Non-pigmented ciliary epithelial cell (primary cell): ENCODE measurements around the gene FCER1G.
A peak's percentile ranks its signal among the peaks of the same experiment; 100 is the strongest.
"Not testable (repeated sequence)": the region's sequence is repeated elsewhere in the genome, so short reads cannot be mapped to it uniquely, and the experiment has no call there.

Experiments used
- DNase-seq: peaks from one replicate; pipeline ENCODE4 v3.0.0-alpha.2; 2010; ENCODE audit warnings: low read depth

The FCER1G gene

DNA sequence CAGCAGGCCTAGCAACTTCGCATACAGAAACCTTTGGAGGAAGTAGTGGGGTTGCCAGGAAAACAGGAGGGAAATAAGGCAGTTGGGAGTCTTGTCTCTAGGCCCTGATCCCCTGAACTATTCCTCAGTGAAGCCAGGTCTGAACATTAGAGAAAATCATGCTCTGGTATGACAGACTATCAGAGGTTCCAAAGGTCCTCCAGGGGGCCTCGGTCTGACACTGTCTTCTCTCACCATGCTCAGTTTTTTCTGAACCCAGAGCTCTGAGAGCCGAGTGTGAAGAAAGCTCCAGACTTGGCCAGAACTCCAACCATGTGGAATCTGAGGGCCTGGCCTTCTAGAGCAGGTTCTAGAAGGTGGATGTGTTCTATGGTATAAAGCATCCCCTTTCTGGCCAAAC, 14.8 kb downstream of the FCER1G start:
- no peak for DNase-seq

DNA sequence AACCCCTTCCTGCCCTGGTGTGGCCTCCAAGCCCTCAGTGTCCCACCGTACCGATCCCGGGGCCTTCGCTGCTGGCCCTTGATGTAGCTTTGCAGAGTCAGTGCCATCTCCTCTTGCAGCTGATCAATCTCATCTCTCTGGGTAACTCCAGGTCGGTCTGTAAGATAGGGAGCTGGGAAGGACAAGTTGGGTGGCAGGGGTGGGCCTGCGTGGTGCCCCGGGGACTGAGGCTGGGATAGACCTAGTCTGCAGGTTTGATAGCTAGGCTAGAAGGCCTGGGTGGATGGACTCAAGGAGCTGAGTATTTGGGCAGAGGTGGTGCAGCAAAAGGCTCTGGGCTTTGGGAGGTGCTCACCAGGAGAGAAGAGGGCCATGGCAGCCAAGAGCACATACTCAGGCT, 15.7 kb downstream of the FCER1G start:
- no peak for DNase-seq

DNA sequence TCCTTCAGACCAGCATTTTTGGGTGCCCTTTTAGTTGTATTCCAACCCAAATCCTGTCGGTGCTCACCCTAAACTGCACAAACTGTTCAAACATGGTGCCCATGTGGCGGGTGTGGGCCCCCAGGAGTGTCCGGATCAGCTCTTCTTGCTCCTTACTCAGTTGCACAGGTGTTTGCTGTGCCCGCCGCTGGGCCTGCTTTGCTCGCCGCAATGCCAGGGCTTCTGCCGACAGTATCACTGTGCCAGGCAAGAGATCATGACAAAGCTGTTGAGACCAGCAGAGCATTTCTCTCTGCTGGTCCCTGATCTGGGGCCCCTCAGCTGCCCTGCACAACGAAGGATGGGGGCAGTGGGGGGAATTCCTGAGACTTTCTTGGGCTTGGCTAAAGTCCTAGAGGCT, 18.0 kb downstream of the FCER1G start:
- DNase-seq = no peak

DNA sequence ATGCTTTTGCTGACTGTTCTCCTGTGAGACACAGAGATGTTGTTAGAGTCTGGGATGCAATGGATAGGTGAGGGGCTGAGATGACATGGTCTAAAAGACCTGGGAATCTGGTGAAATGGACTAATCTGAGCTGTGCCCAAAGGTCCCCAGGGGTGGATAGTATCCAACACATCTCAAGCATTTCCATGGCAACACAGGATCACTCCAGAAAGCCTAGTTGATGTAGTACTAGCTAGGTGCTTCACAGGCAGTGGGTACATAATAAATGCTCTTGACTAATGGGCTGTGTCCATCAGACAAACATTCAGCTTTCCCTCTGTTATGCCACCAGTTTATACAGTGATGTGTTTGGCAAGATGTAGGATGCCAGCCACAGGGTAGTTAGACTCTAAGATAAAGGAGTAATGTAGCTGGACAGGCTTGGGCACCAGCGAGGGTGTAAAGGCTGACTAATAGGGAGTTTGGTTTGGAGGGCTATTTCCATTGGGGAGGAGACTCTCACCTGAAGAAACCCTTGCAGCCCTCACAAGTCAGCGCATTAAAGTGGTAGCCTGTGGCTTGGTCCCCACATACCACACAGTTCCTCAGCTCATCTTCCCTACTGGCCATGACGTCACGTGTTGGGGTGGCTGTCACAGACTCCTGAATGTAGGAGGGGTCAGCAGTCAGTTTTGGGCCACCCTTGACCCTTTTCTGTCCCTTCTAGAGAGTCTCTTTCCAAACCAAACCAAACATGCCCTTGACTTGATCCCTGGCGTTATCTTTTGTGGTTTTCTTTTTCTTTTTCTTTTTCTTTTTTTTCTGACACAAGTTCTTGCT, 21.1 kb downstream of the FCER1G start:
- no peak for DNase-seq

DNA sequence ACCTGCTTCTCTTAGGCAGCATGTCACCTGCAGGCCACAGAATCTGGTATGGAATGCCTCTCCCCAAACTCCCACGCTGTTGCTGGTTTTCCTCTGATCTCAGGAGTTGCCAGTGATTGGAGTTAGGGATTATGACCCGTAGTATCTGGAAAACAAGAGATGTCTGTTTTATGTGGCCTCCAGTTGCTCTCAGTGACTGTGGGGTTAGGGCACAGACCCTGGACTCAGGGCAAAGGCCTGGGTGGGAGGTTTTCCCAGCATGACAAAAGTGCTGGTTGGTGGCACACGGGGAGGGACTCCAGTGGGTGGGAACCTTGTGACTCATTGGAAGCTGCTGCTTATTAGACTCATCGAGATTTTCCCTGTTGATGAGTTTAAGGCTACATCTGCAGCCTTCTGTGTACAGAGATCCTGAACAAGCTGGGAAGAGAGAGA, 23.0 kb downstream of the FCER1G start, which contains the start of gene NR1I3:
Gene NR1I3, minus strand, starts transcription at position 165 of the 435 bp plus-strand sequence. CDS start 1,638 bp downstream, outside the sequence.
- DNase-seq = no peak

DNA sequence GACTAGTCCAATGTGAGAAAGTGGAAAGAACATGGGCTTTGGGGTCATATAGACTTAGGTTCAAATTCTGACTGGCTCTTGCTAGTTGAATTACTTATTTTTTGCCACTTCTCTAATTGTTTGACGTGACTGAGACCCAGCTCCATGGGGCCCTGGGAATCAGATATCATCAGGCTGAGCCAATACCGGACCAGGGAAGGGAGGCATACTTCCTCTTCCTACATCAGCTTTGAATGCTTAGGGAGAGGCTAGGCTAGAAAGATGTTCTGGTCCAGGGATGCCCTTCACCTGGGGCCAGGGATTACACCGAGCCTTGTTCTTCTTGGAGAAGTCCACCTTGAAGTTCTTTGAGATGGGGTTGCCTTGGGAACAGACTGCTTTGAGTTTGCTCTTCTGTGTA, 26.6 kb downstream of the FCER1G start:
- DNase-seq = no peak

DNA sequence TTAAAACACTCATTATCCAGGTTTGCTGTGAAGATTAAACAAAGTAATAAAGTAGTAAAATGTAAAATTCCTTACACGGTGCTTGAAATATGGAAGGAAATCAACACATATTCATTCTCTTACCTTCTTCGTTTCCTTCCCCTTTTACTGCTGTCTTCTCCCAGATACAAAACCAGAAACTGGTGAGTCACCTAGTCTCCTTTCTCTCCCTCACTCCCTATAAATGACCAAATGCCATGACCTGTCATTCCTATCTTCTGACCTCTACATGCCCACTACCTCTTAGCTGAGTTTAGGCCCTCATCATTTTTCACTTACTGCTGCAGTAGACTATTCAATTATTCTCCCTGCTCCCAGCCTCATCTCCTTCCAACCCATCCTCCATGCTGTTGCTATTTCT, 27.2 kb downstream of the FCER1G start:
- no peak for DNase-seq

DNA sequence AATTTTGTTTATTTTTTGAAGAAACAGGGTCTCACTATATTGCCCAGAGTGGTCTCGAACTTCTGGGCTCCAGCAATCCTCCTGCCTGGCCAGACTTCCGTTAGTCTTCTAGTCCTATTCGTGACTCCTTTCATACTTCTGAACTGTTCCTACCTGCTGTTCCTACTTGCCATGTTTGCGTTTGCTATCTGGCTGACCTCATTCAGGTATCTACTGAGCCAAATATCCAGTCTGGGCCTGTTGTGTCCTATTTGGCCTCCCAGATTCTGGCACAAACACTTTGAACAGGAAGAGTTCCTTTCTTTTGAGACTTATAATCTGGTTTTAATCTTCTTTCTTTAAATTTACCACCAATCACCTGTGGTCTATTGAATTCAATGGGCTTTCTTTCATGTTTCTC, 29.8 kb downstream of the FCER1G start:
- DNase-seq = no peak

DNA sequence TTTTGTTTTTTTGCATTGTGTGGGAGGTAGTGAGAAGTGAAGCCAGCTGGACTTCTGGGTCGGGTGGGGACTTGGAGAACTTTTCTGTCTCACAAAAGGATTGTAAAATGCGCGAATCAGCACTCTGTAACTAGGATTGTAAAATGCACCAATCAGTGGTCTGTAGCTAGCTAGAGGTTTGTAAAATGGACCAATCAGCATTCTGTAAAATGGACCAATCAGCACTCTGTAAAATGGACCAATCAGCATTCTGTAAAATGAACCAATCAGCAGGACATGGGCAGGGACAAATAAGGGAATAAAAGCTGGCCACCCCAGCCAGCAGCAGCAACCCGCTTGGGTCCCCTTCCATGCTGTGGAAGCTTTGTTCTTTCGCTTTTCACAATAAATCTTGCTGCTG, 35.0 kb downstream of the FCER1G start:
- DNase-seq = not testable (repeated sequence)

DNA sequence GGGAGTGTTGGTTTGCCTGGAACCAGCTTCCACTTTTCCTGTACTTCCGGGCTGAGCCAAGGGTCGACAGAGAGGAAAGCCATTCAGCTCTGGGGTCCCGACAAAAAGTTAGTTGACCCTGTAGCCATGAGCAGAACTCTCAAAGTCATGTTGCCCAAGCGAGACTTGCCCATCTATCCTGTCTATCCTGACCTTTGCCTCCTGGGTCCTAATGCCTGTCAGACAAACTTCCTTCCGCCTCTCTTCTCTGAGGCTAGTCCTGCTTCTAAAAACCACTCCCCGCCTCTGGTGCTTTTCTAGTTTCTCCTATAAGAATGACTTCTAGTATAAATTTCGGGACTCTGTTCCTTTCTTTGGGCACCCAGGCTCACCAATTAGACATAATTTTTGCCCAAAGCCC, 35.7 kb downstream of the FCER1G start:
- DNase-seq = no peak

DNA sequence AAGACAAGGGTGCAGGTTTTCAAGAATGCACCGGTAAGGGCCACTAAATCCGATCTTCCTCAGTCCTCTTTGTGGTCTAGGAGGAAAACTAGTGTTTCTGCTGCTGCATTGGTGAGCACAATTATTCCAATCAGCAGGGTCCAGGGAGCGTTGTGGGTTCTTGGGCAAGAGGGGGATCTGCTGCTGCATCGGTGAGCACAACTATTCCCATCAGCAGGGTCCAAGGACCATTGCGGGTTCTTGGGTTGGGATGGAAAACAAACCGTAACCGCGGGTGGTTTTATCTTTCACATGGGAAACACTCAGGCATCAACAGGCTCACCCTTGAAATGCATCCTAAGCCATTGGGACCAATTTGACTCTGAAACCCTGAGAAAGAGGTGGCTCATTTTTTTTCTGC, 36.5 kb downstream of the FCER1G start:
- no peak for DNase-seq

DNA sequence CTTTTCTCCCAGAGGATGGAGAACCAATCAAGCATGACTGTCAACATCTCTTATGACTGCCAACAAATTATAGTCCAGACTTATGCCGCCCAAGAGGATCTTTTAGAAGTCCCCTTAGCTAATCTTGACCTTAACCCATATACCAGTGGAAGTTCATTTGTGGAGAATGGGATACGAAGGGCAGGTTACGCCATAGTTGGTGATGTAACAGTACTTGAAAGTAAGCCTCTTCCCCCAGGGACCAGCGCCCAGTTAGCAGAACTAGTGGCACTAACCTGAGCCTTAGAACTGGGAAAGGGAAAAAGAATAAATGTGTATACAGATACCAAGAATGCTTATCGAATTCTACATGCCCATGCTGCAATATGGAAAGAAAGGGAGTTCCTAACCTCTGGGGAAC, 40.2 kb downstream of the FCER1G start:
- DNase-seq = not testable (repeated sequence)

DNA sequence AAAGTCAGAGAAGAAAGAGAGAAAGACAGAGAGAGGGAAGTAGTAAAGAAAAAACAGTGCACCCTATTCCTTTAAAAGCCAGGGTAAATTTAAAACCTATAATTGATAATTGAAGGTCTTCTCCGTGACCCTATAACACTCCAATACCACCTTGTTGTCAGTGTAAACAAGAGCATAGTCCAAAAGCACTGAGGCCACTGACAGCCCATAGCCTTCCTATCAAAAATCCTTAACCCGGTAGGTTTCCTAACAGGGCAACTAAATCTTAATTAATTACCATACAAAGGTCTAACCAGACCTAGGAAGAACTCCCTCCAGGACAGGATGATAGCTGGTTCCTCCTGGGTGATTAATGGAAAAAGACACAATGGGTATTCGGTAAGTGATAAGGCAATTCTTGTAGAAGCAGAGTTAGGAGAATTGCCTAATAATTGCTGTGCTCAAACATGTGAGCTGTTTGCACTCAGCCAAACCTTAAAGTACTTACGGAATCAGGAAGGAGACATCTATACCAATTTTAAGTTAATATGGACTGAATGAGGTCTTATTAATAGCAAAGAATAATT, 40.9 kb downstream of the FCER1G start:
- not testable (repeated sequence) for DNase-seq

DNA sequence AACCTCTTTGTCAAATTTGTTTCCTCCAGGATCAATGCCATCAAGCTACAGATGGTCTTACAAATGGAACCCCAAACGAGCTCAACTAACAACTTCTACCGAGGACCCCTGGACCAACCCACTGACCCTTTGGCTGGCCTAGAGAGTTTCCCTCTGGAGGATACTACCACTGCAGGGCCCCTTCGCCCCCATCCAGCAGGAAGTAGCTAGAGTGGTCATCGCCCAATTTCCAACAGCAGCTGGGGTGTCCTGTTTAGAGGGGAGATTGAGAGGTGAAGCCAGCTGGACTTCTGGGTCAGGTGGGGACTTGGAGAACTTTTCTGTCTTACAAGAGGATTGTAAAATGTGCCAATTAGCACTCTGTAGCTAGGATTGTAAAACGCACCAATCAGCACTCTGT, 42.0 kb downstream of the FCER1G start:
- not testable (repeated sequence) for DNase-seq

DNA sequence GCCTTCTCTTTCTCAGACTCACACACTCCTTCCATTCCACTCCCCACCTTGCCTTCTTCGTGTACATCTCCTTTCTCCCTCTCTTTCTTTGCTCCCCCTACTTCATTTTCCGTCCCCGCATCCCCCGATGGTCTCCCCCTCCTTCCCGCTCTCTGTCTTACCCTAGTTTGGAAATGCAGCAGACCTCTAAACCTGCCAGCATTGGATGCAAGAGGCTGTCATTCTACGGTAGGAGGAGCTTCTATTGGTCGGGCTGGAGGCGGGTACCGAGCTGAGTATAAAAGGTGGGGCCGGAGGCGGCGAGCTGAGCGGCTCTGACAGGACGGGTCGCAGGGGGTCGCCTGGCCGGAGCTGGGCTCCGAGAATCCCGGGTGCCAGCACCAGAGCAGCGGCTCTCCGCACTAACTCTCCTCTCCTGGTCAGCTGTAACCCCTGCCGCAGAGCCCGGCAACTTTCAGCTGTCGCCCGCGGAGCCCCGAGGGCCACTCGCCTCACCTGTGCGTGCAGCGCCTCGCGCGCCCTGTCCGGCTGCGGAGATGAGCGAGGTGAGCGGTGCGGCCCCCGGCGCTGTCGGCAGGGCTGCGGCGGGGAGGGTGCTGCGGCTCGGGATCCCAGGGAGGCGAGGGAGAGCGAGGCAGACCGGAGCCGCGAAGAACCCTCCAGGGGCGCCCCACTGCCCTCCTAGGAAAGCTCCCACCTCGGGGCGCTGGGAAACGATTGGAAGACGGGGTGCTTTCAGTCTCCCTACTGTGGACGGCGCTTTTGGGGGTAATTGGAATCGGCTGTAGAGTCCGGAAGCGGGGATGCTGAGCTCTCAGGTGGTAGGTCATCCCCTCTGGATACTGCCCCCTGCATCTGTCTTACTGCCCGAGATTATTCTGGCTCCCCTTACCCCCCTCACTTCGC, 43.6 kb downstream of the FCER1G start, which contains the start of gene PCP4L1:
Gene PCP4L1, plus strand, starts transcription at position 307 of the 906 bp plus-strand sequence. Its CDS starts 230 bp downstream, at position 537.
- peak; percentile 6 for DNase-seq

DNA sequence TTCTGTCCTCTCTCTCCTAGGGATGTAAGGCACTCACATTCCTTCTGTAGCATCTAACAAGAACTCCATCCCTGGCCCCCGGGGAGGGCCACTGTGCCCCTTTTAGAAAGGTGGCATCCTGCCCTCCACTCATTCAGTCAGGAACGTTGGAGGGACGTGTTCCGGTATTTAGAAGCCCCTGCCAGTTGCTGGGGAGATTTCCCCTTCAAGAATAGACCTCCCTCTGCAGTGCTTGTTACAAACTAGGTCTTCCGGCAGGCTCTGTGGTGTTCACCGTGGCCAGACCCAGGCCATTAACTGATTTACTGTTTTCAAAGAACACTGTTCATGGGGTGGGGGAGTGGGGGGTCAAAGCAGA, 44.2 kb downstream of the FCER1G start:
- no peak for DNase-seq

DNA sequence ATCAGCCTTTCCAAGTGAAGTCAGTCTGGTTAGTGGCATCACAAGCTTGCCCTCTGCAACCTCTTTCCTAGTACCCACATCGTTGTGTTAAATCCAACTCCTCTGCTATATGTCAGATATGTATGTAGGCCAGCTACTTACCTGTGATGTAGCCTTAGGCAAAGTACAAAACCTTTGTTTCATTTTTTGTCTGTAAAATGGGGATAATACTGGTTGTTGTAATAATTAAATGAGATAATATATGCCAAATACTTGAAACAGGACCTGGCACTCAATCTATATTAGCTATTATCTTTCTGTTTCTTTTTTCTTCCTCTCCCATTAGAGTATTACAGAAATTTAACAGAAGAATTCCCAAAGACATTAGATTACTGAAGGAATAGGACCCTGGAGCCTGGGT, 44.7 kb downstream of the FCER1G start:
- no peak for DNase-seq

DNA sequence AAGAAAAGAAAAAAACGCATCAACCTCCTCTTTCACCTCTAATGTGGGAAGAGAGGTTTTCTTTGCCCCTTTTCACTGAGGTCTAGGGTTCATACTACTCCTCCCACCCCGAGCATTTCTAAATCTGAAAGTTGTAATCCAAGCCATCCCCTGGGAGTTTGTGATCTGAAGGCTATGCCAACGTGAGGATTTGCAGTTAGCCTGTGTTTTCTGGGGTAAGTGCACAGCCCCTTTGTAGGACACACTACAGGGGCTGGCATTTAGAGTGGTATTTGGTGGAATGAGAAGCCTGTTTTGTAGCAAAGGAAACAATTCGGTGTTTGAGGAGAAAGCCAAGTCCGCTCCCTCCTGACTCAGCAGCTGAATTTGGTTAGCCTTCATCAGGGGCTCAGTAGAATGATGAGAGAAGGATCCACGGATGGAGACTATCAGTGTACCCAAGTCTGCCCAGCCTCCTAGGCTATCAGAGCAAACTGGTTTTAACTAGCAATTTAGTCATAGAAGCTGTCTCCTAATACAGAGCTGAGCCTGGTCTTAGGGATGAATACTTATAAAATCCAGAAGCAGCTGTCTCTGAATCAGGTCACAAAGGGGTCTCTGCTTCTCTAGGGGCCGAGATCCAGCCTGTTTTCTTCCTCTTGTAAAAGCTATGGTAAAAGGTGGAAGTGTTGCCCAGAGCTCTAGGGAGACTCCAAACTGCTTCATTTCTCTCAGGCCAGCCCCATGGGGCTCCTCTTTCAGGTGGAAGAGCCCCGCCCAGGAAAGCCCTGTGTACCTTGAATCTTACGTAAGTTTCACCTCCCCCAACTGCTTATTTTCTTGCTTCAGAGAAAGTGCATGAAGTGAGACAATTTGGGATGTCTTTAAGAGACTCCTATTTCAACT, 45.5 kb downstream of the FCER1G start:
- DNase-seq = no peak

DNA sequence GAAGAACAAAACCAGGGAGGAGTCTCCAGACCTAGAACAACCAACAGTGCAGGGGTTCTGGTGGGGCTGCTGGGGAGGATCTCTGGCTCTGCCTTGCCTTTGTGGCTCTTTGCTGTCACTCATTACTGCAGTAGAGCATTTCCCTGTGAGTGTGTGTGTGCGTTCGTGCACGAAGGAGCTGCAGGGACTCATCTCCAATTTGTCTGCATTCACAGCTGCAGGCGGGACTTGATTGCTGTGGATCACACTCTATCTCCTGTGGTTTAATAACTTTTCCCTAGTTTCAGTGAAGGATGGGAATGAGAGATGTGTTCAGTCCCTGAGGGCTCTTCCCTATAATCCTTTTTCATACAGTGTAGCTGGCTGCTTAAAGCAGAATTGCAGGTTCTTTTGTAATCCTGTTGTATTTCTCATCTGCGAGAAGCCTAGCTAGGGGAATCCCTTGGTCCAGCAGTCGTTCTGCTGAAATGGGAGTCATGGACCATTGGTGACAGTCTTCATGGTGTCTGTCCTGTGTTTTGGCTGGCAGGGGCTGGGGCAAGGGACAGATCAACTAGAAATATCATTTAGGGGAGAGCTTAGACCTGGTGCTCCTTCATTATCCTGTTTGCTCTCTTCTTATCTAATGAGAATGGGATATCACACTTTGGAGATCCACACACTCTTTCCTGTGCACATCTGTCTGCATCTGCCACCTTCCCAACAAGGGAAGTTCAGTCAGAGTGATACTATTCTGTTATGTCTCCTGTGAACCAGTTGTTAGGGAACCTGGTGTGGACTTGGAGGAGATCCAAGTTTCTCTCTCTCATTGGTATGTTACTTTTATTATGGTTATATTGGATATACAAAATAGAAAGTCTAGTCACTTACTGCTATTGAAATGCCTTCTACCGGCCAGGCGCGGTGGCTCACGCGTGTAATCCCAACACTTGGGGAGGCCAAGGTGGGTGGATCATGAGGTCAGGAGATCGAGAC, 46.5 kb downstream of the FCER1G start:
- DNase-seq = no peak

DNA sequence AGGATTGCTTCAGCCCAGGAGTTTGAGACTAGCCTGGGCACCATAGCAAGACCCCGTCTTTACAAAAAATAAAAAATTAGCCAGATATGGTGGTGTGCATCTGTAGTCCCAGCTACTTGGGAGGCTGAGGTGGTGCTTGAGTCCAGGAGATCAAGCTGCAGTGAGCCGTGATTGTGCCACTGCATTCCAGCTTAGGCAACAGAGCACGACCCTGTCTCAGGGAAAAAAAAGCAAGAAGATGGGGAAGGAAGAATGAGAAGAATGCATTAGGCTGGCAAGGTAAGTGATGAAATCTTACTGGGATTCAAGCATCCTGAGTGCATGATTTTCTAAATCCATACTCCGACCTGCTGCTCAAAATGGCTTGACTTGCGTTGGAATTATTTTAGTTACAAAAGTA, 50.2 kb downstream of the FCER1G start:
- no peak for DNase-seq
